ENCODE measurements around the gene IQSEC3. TPM values are rescaled to one million over a fixed set of nuclear protein-coding genes. Genes with fewer than 3 reads are reported as not detected.
"Not testable (repeated sequence)": the region's sequence is repeated elsewhere in the genome, so short reads cannot be mapped to it uniquely, and the experiment has no call there.

The IQSEC3 gene
- total RNA-seq (1 to 10 TPM; 1.3 to 3.6 (median 1.6) TPM), polyA plus RNA-seq (1.4 TPM)
- long read RNA-seq, donor 1, partial matches to known transcripts = 4 of 4 reads
- long read RNA-seq, donor 1, other reads (novel, unspliced or antisense) = 0 of 4 reads
- long read RNA-seq, donor 2 = 0 reads
- long read RNA-seq, donor 3, partial matches to known transcripts = 2 of 2 reads
- long read RNA-seq, donor 3, other reads (novel, unspliced or antisense) = 0 of 2 reads
- long read RNA-seq, donor 4, partial matches to known transcripts = 0 of 2 reads
- long read RNA-seq, donor 4, other reads (novel, unspliced or antisense) = 2 of 2 reads

GRCh38 chr12:66428-66781, at the start of gene IQSEC3:
Gene IQSEC3, plus strand, starts transcription at chr12:66767. Its CDS starts 116 bp downstream, at chr12:66883.
- H3K27ac ChIP-seq (ENCODE audit: low read length); intact Hi-C loops (cut with DNase I); DNase-seq; H3K4me1 ChIP-seq (ENCODE audit: control insufficient read depth, insufficient read depth, low read length); H3K27me3 ChIP-seq (ENCODE audit: control insufficient read depth, insufficient read depth); H3K4me3 ChIP-seq (ENCODE audit: low read length); H3K9me3 ChIP-seq (ENCODE audit: control insufficient read depth, low read length); ATAC-seq: not testable (repeated sequence)
- 1% methylated on average over 6 of the region's 27 CpGs for WGBS

DNA sequence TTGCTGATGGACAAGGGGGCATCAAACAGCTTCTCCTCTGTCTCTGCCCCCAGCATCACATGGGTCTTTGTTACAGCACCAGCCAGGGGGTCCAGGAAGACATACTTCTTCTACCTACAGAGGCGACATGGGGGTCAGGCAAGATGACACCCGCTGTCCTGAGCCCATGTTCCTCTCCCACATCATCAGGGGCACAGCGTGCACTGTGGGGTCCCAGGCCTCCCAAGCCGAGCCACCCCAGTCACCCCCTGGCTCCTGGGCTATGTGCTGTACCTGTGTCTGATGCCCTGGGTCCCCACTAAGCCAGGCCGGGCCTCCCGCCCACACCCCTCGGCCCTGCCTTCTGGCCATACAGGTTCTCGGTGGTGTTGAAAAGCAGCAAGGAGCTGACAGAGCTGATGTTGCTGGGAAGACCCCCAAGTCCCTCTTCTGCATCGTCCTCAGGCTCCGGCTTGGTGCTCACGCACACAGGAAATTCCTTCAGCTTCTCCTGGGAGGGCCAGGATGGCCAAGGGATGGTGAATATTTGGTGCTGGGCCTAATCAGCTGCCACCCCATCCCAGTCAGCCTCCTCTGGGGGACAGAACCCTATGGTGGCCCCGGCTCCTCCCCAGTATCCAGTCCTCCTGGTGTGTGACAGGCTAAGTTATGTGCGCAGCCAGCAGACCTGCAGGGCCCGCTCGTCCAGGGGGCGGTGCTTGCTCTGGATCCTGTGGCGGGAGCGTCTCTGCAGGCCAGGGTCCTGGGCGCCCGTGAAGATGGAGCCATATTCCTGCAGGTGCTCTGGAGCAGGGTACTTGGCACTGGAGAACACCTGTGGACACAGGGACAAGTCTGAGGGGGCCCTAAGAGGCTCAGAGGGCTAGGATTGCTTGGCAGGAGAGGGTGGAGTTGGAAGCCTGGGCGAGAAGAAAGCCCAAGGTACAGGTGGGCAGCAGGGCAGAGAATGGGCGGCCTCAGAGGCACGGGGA, 48.9 kb upstream of the IQSEC3 start:
- intact Hi-C loops (cut with DNase I); H3K9me3 ChIP-seq (ENCODE audit: control insufficient read depth, low read length); H3K27me3 ChIP-seq (ENCODE audit: control insufficient read depth, insufficient read depth); H3K27ac ChIP-seq (ENCODE audit: low read length); ATAC-seq; H3K4me3 ChIP-seq (ENCODE audit: low read length); H3K4me1 ChIP-seq (ENCODE audit: control insufficient read depth, insufficient read depth, low read length): not testable (repeated sequence)
- 94% methylated on average over 17 of the region's 23 CpGs for WGBS
- DNase-seq = peak in 1 of 3 donors; percentile 37

DNA sequence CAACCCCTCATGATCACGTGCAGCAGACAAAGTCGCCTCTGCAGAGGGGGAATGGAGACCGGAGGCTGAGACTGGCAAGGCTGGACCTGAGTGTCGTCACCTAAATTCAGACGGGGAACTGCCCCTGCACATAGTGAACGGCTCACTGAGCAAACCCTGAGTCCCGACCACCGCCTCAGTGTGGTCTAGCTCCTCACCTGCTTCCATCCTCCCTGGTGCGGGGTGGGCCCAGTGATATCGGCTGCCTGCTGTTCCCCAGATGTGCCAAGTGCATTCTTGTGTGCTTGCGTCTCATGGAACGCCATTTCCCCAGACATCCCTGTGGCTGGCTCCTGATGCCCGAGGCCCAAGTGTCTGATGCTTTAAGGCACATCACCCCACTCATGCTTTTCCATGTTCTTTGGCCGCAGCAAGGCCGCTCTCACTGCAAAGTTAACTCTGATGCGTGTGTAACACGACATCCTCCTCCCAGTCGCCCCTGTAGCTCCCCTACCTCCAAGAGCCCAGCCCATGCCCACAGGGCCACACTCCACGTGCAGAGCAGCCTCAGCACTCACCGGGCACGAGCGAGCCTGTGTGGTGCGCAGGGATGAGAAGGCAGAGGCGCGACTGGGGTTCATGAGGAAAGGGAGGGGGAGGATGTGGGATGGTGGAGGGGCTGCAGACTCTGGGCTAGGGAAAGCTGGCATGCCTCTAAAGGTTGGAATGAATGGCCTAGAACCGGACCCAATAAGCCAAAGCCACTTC, 47.6 kb upstream of the IQSEC3 start:
- H3K4me1 ChIP-seq (ENCODE audit: control insufficient read depth, insufficient read depth, low read length); H3K27me3 ChIP-seq (ENCODE audit: control insufficient read depth, insufficient read depth); H3K9me3 ChIP-seq (ENCODE audit: control insufficient read depth, low read length); intact Hi-C loops (cut with DNase I); H3K4me3 ChIP-seq (ENCODE audit: low read length); H3K27ac ChIP-seq (ENCODE audit: low read length); ATAC-seq: not testable (repeated sequence)
- DNase-seq = peak in 1 of 3 donors; percentile 39
- WGBS = 91% methylated on average over 20 of the region's 26 CpGs

GRCh38 chr12:19906-20305, 46.7 kb upstream of the IQSEC3 start:
- H3K4me1 ChIP-seq (ENCODE audit: control insufficient read depth, insufficient read depth, low read length); H3K27me3 ChIP-seq (ENCODE audit: control insufficient read depth, insufficient read depth); H3K4me3 ChIP-seq (ENCODE audit: low read length); H3K9me3 ChIP-seq (ENCODE audit: control insufficient read depth, low read length); intact Hi-C loops (cut with DNase I); DNase-seq; ATAC-seq; H3K27ac ChIP-seq (ENCODE audit: low read length): not testable (repeated sequence)
- WGBS = 86% methylated on average over 7 of the region's 11 CpGs

DNA sequence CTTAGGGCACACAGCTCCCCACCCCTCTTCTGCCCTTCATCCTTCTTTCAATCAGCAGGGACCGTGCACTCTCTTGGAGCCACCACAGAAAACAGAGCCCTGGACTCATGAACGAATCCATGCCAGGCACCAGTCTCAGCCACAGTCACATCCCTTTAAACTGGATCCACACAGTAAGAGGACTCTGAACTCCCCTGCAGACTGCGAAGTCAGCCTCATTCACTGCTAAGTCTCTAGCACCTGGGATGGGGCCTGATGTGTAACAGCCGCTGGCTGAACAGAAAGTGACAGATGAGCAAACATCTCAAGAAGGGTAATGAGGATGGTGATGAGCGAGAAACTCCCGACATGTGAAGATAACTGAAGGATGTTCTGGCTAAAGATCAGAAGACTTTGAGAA, 45.8 kb upstream of the IQSEC3 start:
- no peaks in the 10 kb centered on the region for H3K9me3 ChIP-seq (ENCODE audit: control insufficient read depth, low read length)
- H3K4me1 ChIP-seq (ENCODE audit: control insufficient read depth, insufficient read depth, low read length) = no peaks in the 10 kb centered on the region
- no peak overlapping the region for H3K27ac ChIP-seq (ENCODE audit: low read length)
- no peaks in the 10 kb centered on the region for H3K27me3 ChIP-seq (ENCODE audit: control insufficient read depth, insufficient read depth)
- H3K4me3 ChIP-seq (ENCODE audit: low read length) = no peak overlapping the region
- intact Hi-C loops (cut with DNase I) = no loop called here
- DNase-seq = no peak
- 58% methylated on average over 6 of the region's 6 CpGs for WGBS
- peak; percentile 43 to 60 for ATAC-seq

- Histone ChIP-seq H3K27ac (ENCODE audit: low read length) (no peak overlapping the region), H3K27me3 (ENCODE audit: control insufficient read depth, insufficient read depth) (no peaks in the 10 kb centered on the region), H3K9me3 (ENCODE audit: control insufficient read depth, low read length) (no peaks in the 10 kb centered on the region), H3K4me1 (ENCODE audit: control insufficient read depth, insufficient read depth, low read length) (no peaks in the 10 kb centered on the region), H3K4me3 (ENCODE audit: low read length) (no peak overlapping the region)
- ATAC-seq = peak; percentile 61 to 85
- DNase-seq = peak in 1 of 3 donors; percentile 49
- 79% methylated on average over 18 of the region's 18 CpGs for WGBS
- intact Hi-C loops (cut with DNase I) = no loop called here
Measured at GRCh38 chr12:21301-22189, 45.0 kb upstream of the IQSEC3 start.

GRCh38 chr12:22190-22529, 44.4 kb upstream of the IQSEC3 start:
- 83% methylated on average over 4 of the region's 4 CpGs for WGBS
- intact Hi-C loops (cut with DNase I) = no loop called here
- ATAC-seq (peak; percentile 45 to 75), DNase-seq (no peak)
- no peaks in the 10 kb centered on the region for H3K4me1 ChIP-seq (ENCODE audit: control insufficient read depth, insufficient read depth, low read length)
- no peak overlapping the region for H3K27ac ChIP-seq (ENCODE audit: low read length)
- no peaks in the 10 kb centered on the region for H3K27me3 ChIP-seq (ENCODE audit: control insufficient read depth, insufficient read depth)
- H3K9me3 ChIP-seq (ENCODE audit: control insufficient read depth, low read length) = no peaks in the 10 kb centered on the region
- H3K4me3 ChIP-seq (ENCODE audit: low read length) = no peak overlapping the region

- DNase-seq (peak in 1 of 3 donors; percentile 26), ATAC-seq (peak; percentile 36 to 67)
- WGBS = 73% methylated on average over 12 of the region's 12 CpGs
- no peak overlapping the region for H3K27ac ChIP-seq (ENCODE audit: low read length)
- no peaks in the 10 kb centered on the region for H3K27me3 ChIP-seq (ENCODE audit: control insufficient read depth, insufficient read depth)
- H3K9me3 ChIP-seq (ENCODE audit: control insufficient read depth, low read length) = no peaks in the 10 kb centered on the region
- no peaks in the 10 kb centered on the region for H3K4me1 ChIP-seq (ENCODE audit: control insufficient read depth, insufficient read depth, low read length)
- intact Hi-C loops (cut with DNase I) = no loop called here
- H3K4me3 ChIP-seq (ENCODE audit: low read length) = no peak overlapping the region
Measured at GRCh38 chr12:22530-23201, 43.9 kb upstream of the IQSEC3 start.

DNA sequence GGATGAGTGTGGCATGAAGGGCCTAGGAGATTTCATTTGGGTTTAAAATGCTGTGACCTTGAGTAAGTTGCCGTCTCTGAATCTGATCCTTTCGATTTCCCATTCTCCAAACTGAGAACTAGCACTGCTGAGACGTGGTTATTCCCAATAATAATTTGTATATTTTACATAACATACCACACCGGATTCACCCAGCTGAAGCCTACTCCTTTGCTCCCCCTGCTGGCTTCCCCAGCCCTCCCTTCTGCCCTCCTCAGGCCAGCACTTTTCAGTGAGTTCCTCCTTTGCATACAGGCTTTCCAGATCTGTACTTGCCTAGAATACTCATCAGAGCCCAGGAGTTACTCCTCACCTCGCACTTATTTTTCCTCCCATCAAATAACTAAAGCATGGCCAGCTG, 38.7 kb upstream of the IQSEC3 start:
- no CpG with 5 or more reads among the region's 5 CpGs for WGBS
- H3K4me3 ChIP-seq (ENCODE audit: low read length); H3K27me3 ChIP-seq (ENCODE audit: control insufficient read depth, insufficient read depth); H3K4me1 ChIP-seq (ENCODE audit: control insufficient read depth, insufficient read depth, low read length); H3K27ac ChIP-seq (ENCODE audit: low read length); DNase-seq; H3K9me3 ChIP-seq (ENCODE audit: control insufficient read depth, low read length); intact Hi-C loops (cut with DNase I); ATAC-seq: not testable (repeated sequence)

- DNase-seq; ATAC-seq; H3K4me3 ChIP-seq (ENCODE audit: low read length); intact Hi-C loops (cut with DNase I); H3K27me3 ChIP-seq (ENCODE audit: control insufficient read depth, insufficient read depth); H3K4me1 ChIP-seq (ENCODE audit: control insufficient read depth, insufficient read depth, low read length); H3K9me3 ChIP-seq (ENCODE audit: control insufficient read depth, low read length); H3K27ac ChIP-seq (ENCODE audit: low read length): not testable (repeated sequence)
- 65% methylated on average over 9 of the region's 9 CpGs for WGBS
Measured at GRCh38 chr12:38775-39174, 27.8 kb upstream of the IQSEC3 start.

All from right cardiac atrium (tissue), 5 donors.